Cardiac septum (tissue), 1 donor: Measurements from ENCODE around the gene RYK. TPM values are rescaled to one million over a fixed set of nuclear protein-coding genes. Genes with fewer than 3 reads are reported as not detected.
"Not testable (repeated sequence)": the region's sequence is repeated elsewhere in the genome, so short reads cannot be mapped to it uniquely, and the experiment has no call there.

Experiments used
- DNase-seq: peaks from one replicate; pipeline ENCODE4 v3.0.0-alpha.2; 2020; ENCODE audit warnings: low spot score
- intact Hi-C: fragments of 100-400 bp; cut with DNase I; formaldehyde crosslinking; loops from one replicate; pipeline ENCODE4 v1.14.0; 2022
- long read RNA-seq: library from polyadenylated mRNA; unstranded; transcript quantifications from one replicate; pipeline ENCODE4 v2.0.0, GENCODE V29; 2021
- total RNA-seq: library from RNA; stranded (reverse); fragmentation: NEBNext Ultra II Directional; extraction: Animal tissue kit (Norgen Biotek cat#: 25700); gene quantifications from one replicate; pipeline ENCODE4 v1.2.1, GENCODE V29; 2021
- donor health status: DM: no; HTN: no; CAD: no.

The RYK gene
- total RNA-seq = 44.2 TPM
- long read RNA-seq, full-length matches to known transcripts = 66 of 83 reads
- long read RNA-seq, partial matches to known transcripts = 5 of 83 reads
- long read RNA-seq, other reads (novel, unspliced or antisense) = 12 of 83 reads

DNA sequence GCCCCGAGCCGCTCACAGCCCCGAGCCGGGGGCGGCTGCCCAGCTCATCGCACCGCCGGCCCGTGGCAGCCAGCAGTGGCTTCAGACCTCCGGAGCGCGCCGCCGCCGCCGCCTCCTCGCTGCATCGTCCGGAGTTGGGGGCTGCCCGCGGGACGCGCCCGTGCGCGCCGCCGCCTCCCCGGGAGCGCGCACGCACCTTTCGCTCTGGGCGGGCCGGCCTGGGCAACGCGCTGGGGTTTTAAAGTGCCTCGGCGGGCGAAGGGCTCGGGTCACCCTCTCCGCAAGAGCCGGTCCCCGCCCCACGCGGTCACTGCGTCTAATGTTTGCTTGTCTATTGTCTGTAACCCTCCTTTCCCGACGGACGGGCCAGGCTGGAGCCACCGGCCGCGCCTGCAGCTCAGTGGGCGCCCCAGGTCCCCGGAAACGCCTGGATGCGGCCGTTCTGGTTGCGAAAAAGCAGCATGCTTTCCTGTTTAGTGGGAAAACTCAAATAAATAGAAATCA, at the start of gene RYK:
Gene RYK (minus strand): TSS at position 143 of the 504 bp plus-strand sequence. CDS start 205 bp downstream, outside the sequence.
- intact Hi-C loops = loop anchor here (5.0 kb wide), 1 partner anchor 122 kb away; the partner anchor contains the start of gene AMOTL2

GRCh38 chr3:134299888-134300206, 49.2 kb upstream of the RYK start:
- intact Hi-C loops = loop anchor here (2.0 to 5.0 kb wide), 2 partner anchors 87 to 103 kb away; no protein-coding TSS in a partner anchor
- DNase-seq = no peak

More for the DNA sequence above, at the start of gene RYK:
- peak; percentile 92 for DNase-seq

GRCh38 chr3:134299185-134299887, 48.7 kb upstream of the RYK start:
- intact Hi-C loops = loop anchor here (2.0 to 5.0 kb wide), 2 partner anchors 87 to 102 kb away; no protein-coding TSS in a partner anchor
- no peak for DNase-seq

- DNase-seq = no peak
- intact Hi-C loops = loop anchor here (2.0 to 5.0 kb wide), 2 partner anchors 85 to 101 kb away; no protein-coding TSS in a partner anchor
These were observed 47.6 kb upstream of the RYK start for GRCh38 chr3:134298249-134298648.

GRCh38 chr3:134296616-134297015, 46.0 kb upstream of the RYK start:
- DNase-seq = no peak
- intact Hi-C loops = loop anchor here (5.0 kb wide), 1 partner anchor 99 kb away; no protein-coding TSS in a partner anchor

DNA sequence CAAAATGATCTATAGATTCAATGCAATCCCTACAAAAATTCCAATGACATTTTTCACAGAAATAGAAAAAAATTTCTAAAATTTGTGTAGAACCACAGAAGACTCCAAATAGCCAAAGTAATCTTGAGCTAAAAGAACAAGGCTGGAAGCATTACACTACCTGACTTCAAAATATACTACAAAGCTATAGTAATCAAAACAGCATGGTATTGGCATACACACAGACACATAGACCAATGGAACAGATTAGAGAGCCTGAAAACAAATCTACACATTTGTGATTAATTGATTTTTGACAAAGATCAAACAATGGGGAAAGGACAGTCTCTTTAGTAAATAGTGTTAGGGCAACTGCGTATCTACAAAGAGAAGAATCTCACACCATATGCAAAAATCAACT, 45.3 kb upstream of the RYK start:
- intact Hi-C loops = loop anchor here (5.0 kb wide), 1 partner anchor 99 kb away; no protein-coding TSS in a partner anchor
- DNase-seq = no peak

DNA sequence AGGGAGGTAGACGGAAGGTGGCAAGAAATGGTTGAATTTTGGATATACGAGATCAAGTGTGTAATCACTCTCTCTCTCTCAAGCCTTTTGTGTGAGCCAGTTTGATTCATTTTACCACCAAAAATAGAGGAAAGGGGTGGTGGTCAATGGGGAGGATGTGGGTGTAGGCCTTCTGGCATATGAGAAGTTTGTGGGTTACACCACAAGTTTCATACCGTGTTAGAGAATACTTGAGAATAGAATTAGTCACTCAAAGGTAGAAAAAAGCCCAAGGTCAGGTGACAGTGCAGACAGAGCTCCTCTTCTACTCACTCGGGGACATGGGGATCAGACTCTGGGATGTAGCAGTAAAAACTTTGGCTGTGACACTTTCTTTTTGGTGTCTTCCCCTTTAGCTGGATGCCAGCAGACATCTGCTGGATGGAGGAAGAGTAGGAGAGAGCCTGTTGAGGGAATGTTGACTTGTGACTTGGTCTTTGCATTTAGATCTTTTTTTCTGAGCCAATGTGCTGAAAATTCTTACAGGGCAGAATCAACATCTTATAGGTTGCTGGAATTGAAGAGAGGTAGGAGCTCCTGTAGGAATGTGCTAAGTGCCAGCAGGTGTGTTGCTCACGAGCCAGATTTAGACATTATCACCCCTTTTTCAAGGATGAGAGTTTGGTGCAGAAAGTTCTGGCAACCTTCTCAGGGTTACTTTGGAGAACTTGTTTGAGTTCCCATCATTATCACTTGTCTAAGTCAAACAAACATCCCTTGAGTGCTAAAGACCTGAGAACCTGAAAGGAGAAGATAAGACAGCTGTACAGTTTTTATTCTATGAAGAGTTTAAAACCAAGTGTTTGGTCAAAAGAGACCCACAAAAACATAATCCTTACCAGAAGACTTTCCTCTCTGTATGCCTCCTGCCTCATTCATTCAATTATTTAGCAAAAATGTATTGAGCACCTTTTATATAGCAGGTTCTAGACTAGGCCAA, 43.9 kb upstream of the RYK start:
- intact Hi-C loops = loop anchor here (5.0 kb wide), 1 partner anchor 97 kb away; no protein-coding TSS in a partner anchor
- DNase-seq = no peak

GRCh38 chr3:134291319-134292254, 40.9 kb upstream of the RYK start:
- DNase-seq = no peak
- intact Hi-C loops = no loop called here

DNA sequence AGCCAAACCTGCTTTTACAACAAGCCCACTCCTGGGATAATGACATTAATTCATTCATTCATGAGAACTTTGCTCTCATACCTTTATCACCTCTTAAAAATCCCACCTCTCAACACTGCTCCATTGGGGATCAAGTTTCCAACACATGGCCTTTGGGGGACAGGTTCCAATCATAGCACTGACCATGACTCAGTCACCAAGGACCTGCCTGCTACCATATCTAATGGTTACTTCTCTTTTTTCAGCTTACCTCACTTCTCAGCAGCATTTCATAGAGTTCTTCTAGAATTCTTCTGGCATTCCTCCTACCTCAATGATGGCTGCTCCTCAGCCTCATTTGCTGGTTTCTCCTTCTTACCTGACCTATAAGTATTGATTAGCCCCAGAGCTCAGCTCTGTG, 36.9 kb upstream of the RYK start:
- intact Hi-C loops = no loop called here

GRCh38 chr3:134284438-134284837, 33.8 kb upstream of the RYK start:
- intact Hi-C loops = no loop called here
- no peak for DNase-seq

More for the DNA sequence above, 36.9 kb upstream of the RYK start:
- DNase-seq = no peak

DNA sequence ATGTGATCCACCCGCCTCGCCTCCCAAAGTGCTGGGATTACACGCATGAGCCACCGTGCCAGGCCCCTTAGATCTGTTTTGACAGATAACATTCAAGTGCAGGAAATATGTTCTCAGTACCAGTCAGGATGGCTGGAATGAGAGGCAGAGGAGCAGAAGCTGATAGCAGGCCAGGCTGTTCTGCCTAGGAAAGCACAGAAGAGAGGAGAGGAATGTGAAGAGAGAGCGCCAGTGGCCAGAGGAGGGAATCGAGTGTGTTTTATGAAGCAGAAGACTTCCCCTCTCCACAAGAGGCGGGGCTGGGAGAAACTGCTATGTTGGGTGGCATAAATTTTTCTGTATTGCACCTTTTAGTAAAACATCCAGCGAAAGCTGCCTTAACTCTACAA, 32.0 kb upstream of the RYK start:
- intact Hi-C loops = no loop called here
- DNase-seq = no peak

- intact Hi-C loops = no loop called here
- DNase-seq = no peak
These were observed 31.4 kb upstream of the RYK start for GRCh38 chr3:134281912-134282658.

GRCh38 chr3:134279466-134279865, 28.8 kb upstream of the RYK start:
- intact Hi-C loops = no loop called here
- no peak for DNase-seq

DNA sequence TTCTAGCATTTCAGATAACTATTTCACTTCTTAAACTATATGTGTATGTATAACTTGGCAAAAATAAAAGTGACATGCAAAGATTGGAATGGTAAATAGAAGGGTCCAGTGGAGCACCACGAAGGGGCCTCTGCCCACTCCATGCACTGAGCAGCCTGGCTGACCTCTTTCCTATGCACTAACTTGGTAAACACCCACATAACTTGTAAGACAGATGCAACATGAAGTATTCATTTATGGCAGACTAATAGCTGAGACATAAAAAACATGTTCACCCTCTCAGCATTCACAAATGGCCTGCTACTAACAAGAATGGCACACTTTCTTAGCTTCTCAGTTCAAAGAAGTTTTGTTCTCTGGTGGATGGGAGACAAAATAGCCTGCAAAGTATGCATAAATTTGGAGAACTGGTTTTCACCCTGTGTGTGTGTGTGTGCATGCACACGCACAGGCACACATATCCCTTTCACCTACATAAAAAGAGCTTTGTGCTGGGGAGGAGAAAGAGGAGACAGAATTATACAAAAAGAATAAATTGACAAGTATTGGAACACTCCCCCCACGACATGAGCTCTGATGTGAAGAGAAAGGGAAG, 26.5 kb upstream of the RYK start:
- no peak for DNase-seq
- intact Hi-C loops = no loop called here

- DNase-seq = no peak
- intact Hi-C loops = no loop called here
These were observed 25.4 kb upstream of the RYK start for GRCh38 chr3:134276086-134276485.

GRCh38 chr3:134275110-134275509, 24.5 kb upstream of the RYK start:
- intact Hi-C loops, DNase-seq: not testable (repeated sequence)

DNA sequence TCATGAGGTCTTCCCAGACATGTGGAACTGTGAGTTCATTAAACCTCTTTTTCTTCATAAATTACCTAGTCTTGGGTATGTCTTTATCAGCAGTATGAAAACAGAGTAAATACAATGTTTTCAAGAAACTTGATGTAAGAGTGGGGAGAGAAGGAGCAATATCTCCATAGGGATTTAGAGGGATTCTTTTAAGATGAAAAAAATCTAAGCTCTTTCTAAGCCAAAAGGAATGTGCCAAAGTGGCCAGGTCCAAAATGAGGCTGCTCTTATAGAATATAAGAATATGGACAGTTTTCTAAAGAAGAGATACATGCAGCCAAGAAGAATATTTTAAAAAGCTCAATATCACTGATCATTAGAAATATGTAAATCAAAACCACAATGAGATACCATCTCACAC, 23.9 kb upstream of the RYK start:
- intact Hi-C loops = no loop called here
- DNase-seq = no peak

DNA sequence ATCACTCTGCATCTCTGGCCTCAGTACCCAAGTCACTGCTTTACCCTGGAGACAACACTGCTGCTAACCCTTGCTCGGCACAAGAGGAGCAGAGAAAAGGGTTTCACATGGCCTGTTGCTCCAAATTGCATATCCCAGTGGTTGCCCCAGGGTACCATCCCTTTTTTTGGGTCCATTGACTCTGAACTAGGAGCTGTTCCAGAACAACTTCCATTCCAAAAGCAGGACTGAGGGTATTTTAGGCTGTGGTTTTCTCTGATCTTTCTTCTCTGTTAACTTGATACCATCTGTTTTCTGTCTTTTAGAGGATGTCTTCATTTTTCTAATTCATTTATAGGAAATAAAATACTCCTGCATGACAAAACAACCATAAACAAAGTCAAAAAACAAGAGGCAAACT, 17.3 kb upstream of the RYK start:
- no peak for DNase-seq
- intact Hi-C loops = no loop called here
